ENCODE measurements around the gene VSIR.

The VSIR gene

DNA sequence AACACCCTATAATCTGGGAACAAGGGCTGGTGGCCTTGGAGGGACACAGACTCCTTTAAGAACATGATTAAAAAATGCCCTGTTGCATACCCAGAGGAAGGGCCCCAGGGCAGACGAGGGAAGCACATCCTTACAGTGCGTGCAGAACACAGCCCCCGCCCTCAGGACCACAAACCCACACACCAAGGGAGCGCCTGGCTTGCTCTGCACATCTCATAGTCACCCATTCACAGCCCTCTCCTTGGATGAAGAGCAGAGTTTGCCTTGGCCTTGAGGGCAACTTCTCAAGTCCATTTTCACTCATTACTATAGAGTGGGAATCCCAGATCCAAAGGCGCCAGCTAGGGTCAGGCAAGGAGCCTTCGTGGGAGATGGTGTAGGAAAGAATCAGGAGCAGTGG lies 6.3 kb upstream of the VSIR start:
- Mint-ChIP-seq H3K4me3 (no peak overlapping the region), H3K9me3 (peaks cover 2% of the 10 kb centered on the region), H3K27ac (no peak overlapping the region), H3K4me1 (peaks cover 36% of the 10 kb centered on the region), H3K36me3 (no peaks in the 10 kb centered on the region)
- no peak for ATAC-seq
- DNase-seq (ENCODE audit: low spot score in 2 of 2) = no peak

DNA sequence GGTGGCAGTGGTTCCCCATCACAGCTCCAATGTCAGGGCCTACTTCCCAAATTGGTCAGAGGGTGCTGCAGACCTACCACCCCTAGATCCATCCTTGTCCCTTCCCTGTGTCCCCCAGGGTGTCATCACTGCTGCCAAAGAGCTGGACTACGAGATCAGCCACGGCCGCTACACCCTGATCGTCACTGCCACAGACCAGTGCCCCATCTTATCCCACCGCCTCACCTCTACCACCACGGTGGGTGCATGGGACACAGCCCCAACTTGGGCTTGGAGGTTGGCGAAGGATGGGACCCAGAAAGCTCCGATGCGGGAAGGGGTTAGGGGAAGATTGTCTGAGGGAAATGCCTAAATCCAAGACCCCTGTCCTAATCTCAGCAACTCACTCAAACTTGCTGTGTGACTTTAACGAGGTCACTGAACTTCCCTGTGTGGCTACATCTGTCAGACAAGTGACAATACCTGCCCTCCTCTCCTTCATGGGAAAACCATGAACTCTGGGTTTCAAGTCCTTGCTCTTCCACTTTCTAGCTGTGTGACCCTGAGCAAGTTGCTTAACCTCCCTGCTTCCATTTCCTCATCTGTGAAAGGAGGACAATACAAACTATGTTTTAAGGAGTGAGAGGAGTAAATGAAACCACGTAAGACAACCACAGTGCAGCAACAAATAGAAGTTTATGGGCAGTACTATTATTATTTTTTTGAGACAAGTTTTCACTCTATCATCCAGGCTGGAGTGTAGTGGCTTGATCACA lies 4.9 kb upstream of the VSIR start:
- Mint-ChIP-seq H3K27ac (no peak overlapping the region), H3K4me1 (peaks cover 47% of the 10 kb centered on the region), H3K9me3 (peaks cover 2% of the 10 kb centered on the region), H3K4me3 (no peak overlapping the region), H3K36me3 (no peaks in the 10 kb centered on the region)
- ATAC-seq = no peak
- DNase-seq (ENCODE audit: low spot score in 2 of 2) = no peak

DNA sequence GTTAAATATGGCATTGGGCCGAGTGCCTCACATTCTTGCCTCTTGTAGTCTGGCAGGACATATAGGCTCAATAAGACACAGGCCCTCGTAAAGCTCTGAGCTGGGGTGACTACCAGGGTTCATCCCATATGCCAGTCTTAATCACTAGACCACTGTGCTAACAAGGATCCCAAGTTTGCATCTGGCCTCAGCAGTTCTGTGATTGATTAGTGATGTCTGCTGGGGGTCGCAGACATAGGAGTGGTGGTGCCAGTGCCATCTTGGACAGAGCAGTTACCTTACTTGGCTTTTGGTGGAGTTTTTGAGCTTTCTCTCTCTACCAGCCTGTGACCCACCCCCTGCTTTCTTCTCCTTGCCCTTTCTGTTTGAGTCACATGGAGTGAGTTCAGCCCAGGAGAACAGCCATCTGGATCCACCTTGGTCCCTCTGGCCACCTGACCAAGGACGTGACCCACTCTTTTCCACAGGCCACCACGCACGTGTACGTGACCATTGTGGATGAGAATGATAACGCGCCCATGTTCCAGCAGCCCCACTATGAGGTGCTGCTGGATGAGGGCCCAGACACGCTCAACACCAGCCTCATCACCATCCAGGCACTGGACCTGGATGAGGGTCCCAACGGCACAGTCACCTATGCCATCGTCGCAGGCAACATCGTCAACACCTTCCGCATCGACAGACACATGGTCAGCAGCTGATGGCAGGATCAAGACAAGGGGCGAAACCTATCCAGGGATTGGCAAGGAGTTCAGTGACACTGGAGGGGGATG lies 4.1 kb upstream of the VSIR start:
- H3K36me3 Mint-ChIP-seq = peaks cover under 1% of the 10 kb centered on the region
- no peak for DNase-seq (ENCODE audit: low spot score in 2 of 2)
- H3K4me1 Mint-ChIP-seq = peaks cover 40% of the 10 kb centered on the region
- H3K27ac Mint-ChIP-seq = no peak overlapping the region
- peaks cover 2% of the 10 kb centered on the region for H3K9me3 Mint-ChIP-seq
- H3K4me3 Mint-ChIP-seq = no peak overlapping the region
- no peak for ATAC-seq

GRCh38 chr10:71776481-71776925 lies 3.2 kb upstream of the VSIR start:
- Mint-ChIP-seq H3K4me3 (no peak overlapping the region), H3K9me3 (peaks cover 2% of the 10 kb centered on the region), H3K27ac (peak overlapping the region; percentile 95), H3K36me3 (peaks cover 7% of the 10 kb centered on the region), H3K4me1 (peaks cover 48% of the 10 kb centered on the region)
- no peak for ATAC-seq
- no peak for DNase-seq (ENCODE audit: low spot score in 2 of 2)

DNA sequence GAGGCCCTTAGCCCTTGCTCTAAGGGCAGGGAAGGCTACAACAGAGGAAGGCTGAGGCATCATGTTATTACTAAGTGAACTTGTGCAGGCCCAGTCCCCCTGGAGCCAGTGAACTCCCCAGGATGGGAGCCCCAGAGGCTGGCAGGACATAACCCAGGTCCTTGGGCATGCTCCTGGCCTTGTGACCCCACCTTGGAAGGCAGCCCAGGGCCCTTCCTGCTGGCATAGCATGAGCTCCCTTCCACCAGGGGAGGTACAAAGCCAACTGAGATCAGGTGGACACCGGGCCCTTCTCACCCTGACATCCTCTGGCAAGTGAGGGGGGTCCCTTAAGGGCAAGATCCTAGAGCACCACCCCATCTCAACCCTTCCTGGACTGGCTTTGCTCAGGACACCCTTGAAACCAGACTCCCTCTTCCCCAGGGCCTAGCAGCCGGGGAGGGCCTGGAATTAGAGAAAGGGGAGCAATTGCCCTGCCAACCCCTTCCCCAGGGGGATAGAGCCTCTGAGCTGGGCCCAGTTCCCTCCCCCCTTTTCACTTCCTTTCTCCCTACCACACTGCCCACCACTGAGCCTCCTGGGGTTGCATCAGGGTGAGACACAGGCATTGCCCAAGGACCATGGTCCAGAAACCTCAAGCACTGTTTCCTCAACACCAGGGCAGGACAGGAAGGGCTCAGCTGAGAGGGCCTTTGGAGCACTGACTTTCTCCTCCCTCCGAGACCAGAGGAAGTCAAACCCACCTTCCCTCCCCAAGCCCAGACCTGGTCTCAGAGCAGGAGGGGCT lies 1.8 kb upstream of the VSIR start:
- ATAC-seq = no peak
- peaks cover 8% of the 10 kb centered on the region for H3K36me3 Mint-ChIP-seq
- peaks cover 62% of the 10 kb centered on the region for H3K4me1 Mint-ChIP-seq
- peak overlapping the region; percentile 95 for H3K27ac Mint-ChIP-seq
- peak overlapping the region; percentile 89 for H3K4me3 Mint-ChIP-seq
- peaks cover 2% of the 10 kb centered on the region for H3K9me3 Mint-ChIP-seq
- DNase-seq (ENCODE audit: low spot score in 2 of 2) = no peak

- peaks cover 78% of the 10 kb centered on the region for H3K4me1 Mint-ChIP-seq
- peaks cover 31% of the 10 kb centered on the region for H3K36me3 Mint-ChIP-seq
- H3K27ac Mint-ChIP-seq = peak overlapping the region; percentile 95
- no peak for DNase-seq (ENCODE audit: low spot score in 2 of 2)
- H3K9me3 Mint-ChIP-seq = peaks cover 2% of the 10 kb centered on the region
- ATAC-seq = no peak
- H3K4me3 Mint-ChIP-seq = peak overlapping the region; percentile 89
Measured at GRCh38 chr10:71772832-71773220, 494 bp downstream of the VSIR start.

DNA sequence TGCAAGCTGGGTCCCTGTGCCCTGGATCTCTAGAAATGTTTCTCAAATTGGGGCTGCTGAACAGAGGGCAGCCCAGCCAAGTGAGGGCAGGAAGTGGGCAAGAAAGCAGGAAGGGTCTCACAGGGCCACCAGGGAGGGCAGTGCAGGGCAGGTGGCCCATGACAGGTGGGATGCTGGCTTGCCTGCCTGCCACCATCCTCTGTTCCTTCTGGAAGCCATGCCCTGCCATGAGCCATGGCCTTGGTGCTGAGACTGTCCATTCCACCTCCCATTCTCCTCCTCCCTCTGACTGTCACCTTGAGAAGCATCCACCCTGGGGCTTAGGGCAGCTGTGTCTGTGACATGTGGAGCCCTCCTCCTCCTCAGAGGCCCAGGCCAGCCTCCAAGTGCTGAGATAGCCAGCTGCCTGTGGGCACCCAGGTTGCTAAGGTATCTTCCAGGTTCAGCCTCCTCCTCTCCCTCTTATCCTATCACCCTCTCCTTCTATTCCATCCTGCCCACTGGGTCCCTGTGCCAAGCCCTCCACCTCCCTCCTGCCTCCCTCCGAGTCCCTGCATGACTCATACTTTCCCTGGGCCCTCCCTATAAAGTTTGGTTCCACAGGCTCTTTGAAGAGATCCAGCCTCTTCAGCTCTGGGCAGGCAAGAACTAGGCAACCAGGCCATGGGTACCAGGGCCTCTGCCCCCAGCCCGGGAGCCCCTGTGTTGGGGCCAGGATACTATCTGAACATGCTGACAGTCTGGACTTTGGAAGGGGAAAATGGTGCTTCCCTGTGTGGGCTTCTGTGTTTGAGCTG lies 1.3 kb downstream of the VSIR start:
- Mint-ChIP-seq H3K4me1 (peaks cover 81% of the 10 kb centered on the region), H3K4me3 (peak overlapping the region; percentile 89), H3K9me3 (no peaks in the 10 kb centered on the region), H3K27ac (peak overlapping the region; percentile 95), H3K36me3 (peaks cover 37% of the 10 kb centered on the region)
- no peak for DNase-seq (ENCODE audit: low spot score in 2 of 2)
- no peak for ATAC-seq

- H3K9me3 Mint-ChIP-seq = no peaks in the 10 kb centered on the region
- DNase-seq (ENCODE audit: low spot score in 2 of 2) = no peak
- peak overlapping the region; percentile 95 for H3K27ac Mint-ChIP-seq
- peaks cover 45% of the 10 kb centered on the region for H3K36me3 Mint-ChIP-seq
- peak overlapping the region; percentile 89 for H3K4me3 Mint-ChIP-seq
- ATAC-seq = no peak
- peaks cover 85% of the 10 kb centered on the region for H3K4me1 Mint-ChIP-seq
Measured at GRCh38 chr10:71771204-71771603, 2.1 kb downstream of the VSIR start.

- Mint-ChIP-seq H3K4me1 (peaks cover 85% of the 10 kb centered on the region), H3K36me3 (peaks cover 49% of the 10 kb centered on the region), H3K9me3 (no peaks in the 10 kb centered on the region), H3K27ac (peak overlapping the region; percentile 95), H3K4me3 (peak overlapping the region; percentile 89)
- ATAC-seq (no peak), DNase-seq (ENCODE audit: low spot score in 2 of 2) (no peak)
Measured at GRCh38 chr10:71770789-71771188, 2.5 kb downstream of the VSIR start.

DNA sequence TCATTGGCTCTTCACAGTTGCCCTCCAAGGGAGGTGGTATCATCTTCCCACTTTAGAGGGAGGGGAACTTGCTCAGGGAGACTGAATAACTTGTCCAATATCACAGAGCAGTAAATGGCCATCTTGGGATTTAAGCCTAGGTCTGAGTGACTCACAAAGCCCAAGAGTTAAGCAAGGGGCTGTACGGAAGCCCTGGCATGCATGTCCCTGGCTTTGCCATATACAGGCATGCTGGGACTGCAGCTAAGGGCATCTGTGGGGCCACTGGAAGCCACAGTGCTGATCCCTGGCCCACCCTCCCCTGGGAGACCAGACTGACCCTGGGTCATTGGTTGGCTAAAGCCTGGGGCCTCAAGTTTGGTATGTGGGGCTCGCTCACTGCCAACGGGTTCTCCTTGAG lies 3.1 kb downstream of the VSIR start:
- H3K36me3 Mint-ChIP-seq = peaks cover 54% of the 10 kb centered on the region
- H3K9me3 Mint-ChIP-seq = no peaks in the 10 kb centered on the region
- peak overlapping the region; percentile 95 for H3K27ac Mint-ChIP-seq
- peaks cover 85% of the 10 kb centered on the region for H3K4me1 Mint-ChIP-seq
- ATAC-seq (no peak), DNase-seq (ENCODE audit: low spot score in 2 of 2) (no peak)
- H3K4me3 Mint-ChIP-seq = peak overlapping the region; percentile 89

DNA sequence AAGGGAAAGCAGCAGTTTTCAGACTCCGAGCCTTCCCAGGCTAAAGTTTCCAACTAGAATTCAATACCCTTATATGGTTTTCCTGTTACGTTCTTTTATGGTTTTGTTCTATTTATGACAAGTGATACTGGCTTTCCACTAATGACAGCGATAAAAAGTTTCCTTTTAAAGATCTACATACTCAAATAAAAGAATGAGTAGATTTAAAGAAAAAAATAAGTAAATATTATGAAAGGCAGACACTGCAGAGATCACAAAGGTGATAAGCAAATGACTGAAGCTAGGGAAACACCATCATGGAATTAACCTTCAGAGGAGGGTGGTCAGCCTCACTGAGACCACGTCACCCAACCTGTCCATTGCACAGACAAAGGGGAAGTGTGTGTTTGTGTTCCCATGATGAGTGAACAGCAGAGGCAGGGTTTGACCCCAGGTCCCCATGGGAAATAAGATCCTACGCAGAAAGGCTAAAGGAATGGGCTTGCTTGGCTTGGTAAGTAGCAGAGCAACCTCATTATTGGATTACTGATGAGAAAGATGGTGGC lies 4.0 kb downstream of the VSIR start:
- Mint-ChIP-seq H3K36me3 (peaks cover 59% of the 10 kb centered on the region), H3K4me3 (peak overlapping the region; percentile 89), H3K4me1 (peaks cover 85% of the 10 kb centered on the region), H3K27ac (peak overlapping the region; percentile 95), H3K9me3 (no peaks in the 10 kb centered on the region)
- ATAC-seq (no peak), DNase-seq (ENCODE audit: low spot score in 2 of 2) (no peak)

- ATAC-seq = no peak
- H3K36me3 Mint-ChIP-seq = peaks cover 68% of the 10 kb centered on the region
Measured at GRCh38 chr10:71767420-71768035, 5.8 kb downstream of the VSIR start.

GRCh38 chr10:71766717-71767419 lies 6.5 kb downstream of the VSIR start:
- peaks cover 89% of the 10 kb centered on the region for H3K4me1 Mint-ChIP-seq
- ATAC-seq (peak; percentile 41), DNase-seq (ENCODE audit: low spot score in 2 of 2) (no peak)
- H3K9me3 Mint-ChIP-seq = no peaks in the 10 kb centered on the region
- peak overlapping the region; percentile 95 for H3K27ac Mint-ChIP-seq
- H3K4me3 Mint-ChIP-seq = peak overlapping the region; percentile 89
- peaks cover 63% of the 10 kb centered on the region for H3K36me3 Mint-ChIP-seq

More at GRCh38 chr10:71767420-71768035, 5.8 kb downstream of the VSIR start:
- H3K9me3 Mint-ChIP-seq = no peaks in the 10 kb centered on the region
- peaks cover 89% of the 10 kb centered on the region for H3K4me1 Mint-ChIP-seq
- peak overlapping the region; percentile 89 for H3K4me3 Mint-ChIP-seq
- H3K27ac Mint-ChIP-seq = peak overlapping the region; percentile 95
- no peak for DNase-seq (ENCODE audit: low spot score in 2 of 2)
